ENCODE data around the gene TTC28. TPM values are rescaled to one million over a fixed set of nuclear protein-coding genes. Genes with fewer than 3 reads are reported as not detected.

TTC28 gene
- total and polyA plus RNA-seq, 2 donors (not counting 3 experiments of a cell fraction or from before 2014, with no cell fraction given) = 16.5 to 51.1 TPM

DNA sequence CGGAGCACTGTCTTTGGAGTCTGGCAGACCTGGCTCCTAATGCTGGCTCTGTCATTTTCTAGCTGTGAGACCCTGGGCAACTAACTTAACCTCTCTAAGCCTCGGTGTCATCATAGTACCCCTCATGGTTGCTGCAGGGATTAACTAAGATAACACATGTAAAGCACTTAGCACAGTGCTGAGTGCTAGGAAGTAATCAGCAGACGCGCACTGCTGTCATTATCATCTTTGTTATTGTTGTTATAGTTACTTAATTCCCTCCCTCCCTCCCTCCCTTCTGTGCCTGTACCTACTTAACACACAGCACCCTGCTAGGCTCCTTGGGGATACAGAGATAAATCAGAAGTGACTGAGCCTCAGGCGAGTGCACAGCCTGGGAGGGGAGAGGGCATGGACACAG is 655.9 kb downstream of the TTC28 start:
- ChIA-PET POLR2A (no interaction called here), CTCF (interaction anchor here (6.2 kb wide), 1 partner anchor 27 kb away, joined by 56 read pairs; no protein-coding TSS in a partner anchor)
- H3K9ac ChIP-seq (replicated peaks; ENCODE audit: extremely low read depth, insufficient read depth, low read length) = no peak overlapping the region
- H3K9me1 ChIP-seq (replicated peaks; ENCODE audit: control insufficient read depth, extremely low read depth, insufficient read depth, low read length) = no peaks in the 10 kb centered on the region
- H2AFZ ChIP-seq (ENCODE audit: low read depth, low read length) = no peak overlapping the region
- DNase-seq (ENCODE audit: low read depth, low spot score) (no peak), FAIRE-seq (no peak)
- TF ChIP-seq MYC (IDR thresholded peaks at IDR 0.05; ENCODE audit: low read depth, low read length) (no peak), EZH2 (IDR thresholded peaks at IDR 0.05; ENCODE audit: borderline replicate concordance, low read depth, low read length, severe bottlenecking) (no peak), JUN (IDR thresholded peaks at IDR 0.05; ENCODE audit: borderline replicate concordance, insufficient read depth, insufficient read length, low read depth) (no peak), POLR2A (IDR thresholded peaks at IDR 0.05; ENCODE audit: low read depth, low read length) (no peak), POLR2AphosphoS5 (IDR thresholded peaks at IDR 0.05; ENCODE audit: insufficient read depth, low read depth, low read length) (no peak)
- TF ChIP-seq, protein P1, sequence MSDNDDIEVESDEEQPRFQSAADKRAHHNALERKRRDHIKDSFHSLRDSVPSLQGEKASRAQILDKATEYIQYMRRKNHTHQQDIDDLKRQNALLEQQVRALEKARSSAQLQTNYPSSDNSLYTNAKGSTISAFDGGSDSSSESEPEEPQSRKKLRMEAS (IDR thresholded peaks at IDR 0.05; ENCODE audit: insufficient read depth, insufficient read length) = no peak
- dilution Hi-C loops (cut with MboI; ENCODE audit: extremely low pct_ligation_motif_present, low sequenced_read_pairs) = no loop called here
- BruUV-seq (replicated peaks) = no TSS peak
- H4K20me1 ChIP-seq (replicated peaks; ENCODE audit: control insufficient read depth, extremely low read depth, insufficient read depth, low read length) = no peaks in the 10 kb centered on the region
- H3K27ac ChIP-seq (ENCODE audit: insufficient read depth, low read depth, low read length) = no peak overlapping the region
- H3K4me2 ChIP-seq (ENCODE audit: insufficient read depth, low read length) = no peak overlapping the region
- H3K4me3 ChIP-seq (replicated peaks in 1 of 3; ENCODE audit: insufficient read depth in 1 of 3, low read depth in 1 of 3, low read length in 3 of 3) = no peak overlapping the region
- H3K4me1 ChIP-seq (ENCODE audit: control insufficient read depth, extremely low read depth, insufficient read depth, low read length) = peaks cover 7% of the 10 kb centered on the region
- no peaks in the 10 kb centered on the region for H3K27me3 ChIP-seq (ENCODE audit: control insufficient read depth in 2 of 2, insufficient read depth in 2 of 2, low read length in 2 of 2)
- H3K79me2 ChIP-seq (ENCODE audit: control insufficient read depth, insufficient read depth, low read length) = no peaks in the 10 kb centered on the region
- H3K36me3 ChIP-seq (ENCODE audit: control insufficient read depth in 2 of 2, extremely low read depth in 1 of 2, insufficient read depth in 2 of 2, low read length in 2 of 2) = no peaks in the 10 kb centered on the region
- intact Hi-C loops (cut with micrococcal nuclease) = loop anchor here (10.0 kb wide), 1 partner anchor 91 kb away; no protein-coding TSS in a partner anchor
- H3K9me3 ChIP-seq (replicated peaks; ENCODE audit: control insufficient read depth, insufficient read depth, low read length) = no peaks in the 10 kb centered on the region

DNA sequence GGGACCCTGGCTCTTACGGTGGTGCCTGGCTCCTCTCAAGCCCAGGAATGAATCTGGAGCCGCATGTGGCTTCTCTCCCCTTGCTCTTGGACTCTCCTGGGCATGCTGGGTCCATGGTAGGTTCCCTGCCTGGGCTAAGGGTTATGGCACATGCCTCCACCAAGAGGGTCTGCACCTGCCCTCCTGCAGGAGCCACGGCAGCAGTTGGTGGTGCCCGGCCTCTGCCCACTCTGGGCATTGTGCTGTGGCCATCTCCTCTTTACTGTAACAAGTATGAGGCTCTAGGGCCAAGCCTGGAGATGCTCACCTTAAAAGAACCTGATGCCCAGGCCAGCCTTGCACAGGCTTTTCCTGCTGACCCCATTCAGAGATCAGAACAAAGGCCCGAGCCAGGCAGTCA is 656.6 kb downstream of the TTC28 start:
- Histone ChIP-seq H3K9me3 (replicated peaks; ENCODE audit: control insufficient read depth, insufficient read depth, low read length) (no peaks in the 10 kb centered on the region), H3K79me2 (ENCODE audit: control insufficient read depth, insufficient read depth, low read length) (no peaks in the 10 kb centered on the region), H3K9ac (replicated peaks; ENCODE audit: extremely low read depth, insufficient read depth, low read length) (no peak overlapping the region), H3K36me3 (ENCODE audit: control insufficient read depth in 2 of 2, extremely low read depth in 1 of 2, insufficient read depth in 2 of 2, low read length in 2 of 2) (no peaks in the 10 kb centered on the region), H3K27me3 (ENCODE audit: control insufficient read depth in 2 of 2, insufficient read depth in 2 of 2, low read length in 2 of 2) (no peaks in the 10 kb centered on the region), H3K9me1 (replicated peaks; ENCODE audit: control insufficient read depth, extremely low read depth, insufficient read depth, low read length) (no peaks in the 10 kb centered on the region), H2AFZ (ENCODE audit: low read depth, low read length) (no peak overlapping the region), H4K20me1 (replicated peaks; ENCODE audit: control insufficient read depth, extremely low read depth, insufficient read depth, low read length) (no peaks in the 10 kb centered on the region), H3K27ac (ENCODE audit: insufficient read depth, low read depth, low read length) (no peak overlapping the region), H3K4me3 (replicated peaks in 1 of 3; ENCODE audit: insufficient read depth in 1 of 3, low read depth in 1 of 3, low read length in 3 of 3) (no peak overlapping the region), H3K4me1 (ENCODE audit: control insufficient read depth, extremely low read depth, insufficient read depth, low read length) (no peaks in the 10 kb centered on the region), H3K4me2 (ENCODE audit: insufficient read depth, low read length) (no peak overlapping the region)
- intact Hi-C loops (cut with micrococcal nuclease) = loop anchor here (10.0 kb wide), 1 partner anchor 92 kb away; no protein-coding TSS in a partner anchor
- POLR2A ChIA-PET = no interaction called here
- BruUV-seq (replicated peaks) = no TSS peak
- no peak for TF ChIP-seq FOS (IDR thresholded peaks at IDR 0.05; ENCODE audit: borderline replicate concordance, insufficient read depth, low read length)
- no peak for TF ChIP-seq POLR2AphosphoS5 (IDR thresholded peaks at IDR 0.05; ENCODE audit: insufficient read depth, low read depth, low read length)
- TF ChIP-seq GATA2 (IDR thresholded peaks at IDR 0.05; ENCODE audit: insufficient read depth, insufficient read length, low read depth, low read length) = no peak
- no peak for TF ChIP-seq EZH2 (IDR thresholded peaks at IDR 0.05; ENCODE audit: borderline replicate concordance, low read depth, low read length, severe bottlenecking)
- no peak for TF ChIP-seq MYC (IDR thresholded peaks at IDR 0.05; ENCODE audit: low read depth, low read length)
- no peak for TF ChIP-seq JUN (IDR thresholded peaks at IDR 0.05; ENCODE audit: borderline replicate concordance, insufficient read depth, insufficient read length, low read depth)
- TF ChIP-seq, protein P1 (IDR thresholded peaks at IDR 0.05; ENCODE audit: insufficient read depth, insufficient read length) = no peak
- no peak for TF ChIP-seq POLR2A (IDR thresholded peaks at IDR 0.05; ENCODE audit: low read depth, low read length)
- CTCF ChIA-PET = interaction anchor here (1.4 to 6.2 kb wide), 3 partner anchors 28 to 570 kb away, joined by 4 to 56 read pairs (median 8); no protein-coding TSS in a partner anchor
- no peak for FAIRE-seq
- dilution Hi-C loops (cut with MboI; ENCODE audit: extremely low pct_ligation_motif_present, low sequenced_read_pairs) = no loop called here
- no peak for DNase-seq (ENCODE audit: low read depth, low spot score)

All from endothelial cell of umbilical vein (primary cell).